HG03432 (cell line): ENCODE data around the gene TTN.

Experiments
- ATAC-seq: cut with Tn5 transposase; IDR thresholded peaks from one replicate; pipeline ENCODE4 v1.9.1; 2021; ENCODE audit warnings: mild to moderate bottlenecking, moderate library complexity; ENCODE audit not compliant: unreplicated experiment

Gene TTN

GRCh38 chr2:178756843-178757242 is 50.4 kb downstream of the TTN start:
- ATAC-seq = no peak

- ATAC-seq = no peak
Observed at GRCh38 chr2:178756343-178756742, 50.9 kb downstream of the TTN start.

GRCh38 chr2:178747767-178748166 is 59.5 kb downstream of the TTN start:
- ATAC-seq = no peak

- ATAC-seq = no peak
Observed at GRCh38 chr2:178734518-178734917, 72.7 kb downstream of the TTN start.

GRCh38 chr2:178733975-178734374 is 73.2 kb downstream of the TTN start:
- ATAC-seq = no peak

GRCh38 chr2:178732913-178733312 is 74.3 kb downstream of the TTN start:
- no peak for ATAC-seq

- ATAC-seq = no peak
Observed at GRCh38 chr2:178731300-178731699, 75.9 kb downstream of the TTN start.

GRCh38 chr2:178730049-178730448 is 77.2 kb downstream of the TTN start:
- ATAC-seq = no peak

GRCh38 chr2:178723786-178724346 is 83.4 kb downstream of the TTN start:
- no peak for ATAC-seq

- ATAC-seq = no peak
Observed at GRCh38 chr2:178722296-178722695, 84.9 kb downstream of the TTN start.

- no peak for ATAC-seq
Observed at GRCh38 chr2:178718988-178719387, 88.2 kb downstream of the TTN start.

- ATAC-seq = no peak
Observed at GRCh38 chr2:178718283-178718682, 88.9 kb downstream of the TTN start.

- no peak for ATAC-seq
Observed at GRCh38 chr2:178716394-178716793, 90.8 kb downstream of the TTN start.

GRCh38 chr2:178715366-178715765 is 91.9 kb downstream of the TTN start:
- no peak for ATAC-seq

GRCh38 chr2:178707476-178707875 is 99.7 kb downstream of the TTN start:
- ATAC-seq = no peak

GRCh38 chr2:178704876-178705275 is 102.3 kb downstream of the TTN start:
- no peak for ATAC-seq

GRCh38 chr2:178702361-178702760 is 104.9 kb downstream of the TTN start:
- ATAC-seq = no peak

- ATAC-seq = no peak
Observed at GRCh38 chr2:178700922-178701342, 106.3 kb downstream of the TTN start.

- ATAC-seq = no peak
Observed at GRCh38 chr2:178700136-178700535, 107.1 kb downstream of the TTN start.

GRCh38 chr2:178692845-178693244 is 114.4 kb downstream of the TTN start:
- ATAC-seq = no peak

- no peak for ATAC-seq
Observed at GRCh38 chr2:178689808-178690207, 117.4 kb downstream of the TTN start.

- ATAC-seq = no peak
Observed at GRCh38 chr2:178683877-178684276, 123.3 kb downstream of the TTN start.

- no peak for ATAC-seq
Observed at GRCh38 chr2:178681081-178681480, 126.1 kb downstream of the TTN start.
